ENCODE results near the gene LCTL.
A peak's percentile ranks its signal among the peaks of the same experiment; 100 is the strongest.
"Not testable (repeated sequence)": the region's sequence is repeated elsewhere in the genome, so short reads cannot be mapped to it uniquely, and the experiment has no call there.

LCTL gene

GRCh38 chr15:66595332-66595731, 29.5 kb upstream of the LCTL start:
- H3K9me3 Mint-ChIP-seq: no peaks in the 10 kb centered on the region
- no peak for ATAC-seq
- H3K36me3 Mint-ChIP-seq: no peaks in the 10 kb centered on the region
- DNase-seq (ENCODE audit: low spot score in 2 of 2): no peak
- no peak overlapping the region for H3K4me3 Mint-ChIP-seq
- H3K27ac Mint-ChIP-seq: no peak overlapping the region
- H3K4me1 Mint-ChIP-seq: peaks cover 7% of the 10 kb centered on the region

DNA sequence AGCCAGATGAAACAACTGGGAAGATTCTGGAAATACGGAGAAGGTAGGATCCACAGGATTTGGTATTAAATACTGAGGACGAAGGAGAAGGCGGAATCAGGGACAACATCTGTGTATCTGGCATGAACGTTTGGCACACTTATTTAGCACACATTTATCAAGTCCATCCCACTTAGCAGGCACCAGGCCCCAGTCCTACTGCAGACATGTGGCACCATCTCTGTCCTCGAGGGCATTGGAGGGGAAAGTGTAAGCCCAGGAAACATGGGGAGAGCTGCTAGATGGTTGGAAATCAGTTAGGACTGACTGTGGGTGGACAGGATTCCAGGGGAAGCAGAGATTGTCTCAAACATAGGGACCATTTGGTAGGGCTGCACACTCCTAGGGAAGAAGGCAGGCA, 29.0 kb upstream of the LCTL start:
- no peaks in the 10 kb centered on the region for H3K9me3 Mint-ChIP-seq
- peaks cover 7% of the 10 kb centered on the region for H3K4me1 Mint-ChIP-seq
- no peaks in the 10 kb centered on the region for H3K36me3 Mint-ChIP-seq
- DNase-seq (ENCODE audit: low spot score in 2 of 2) (no peak), ATAC-seq (no peak)
- no peak overlapping the region for H3K4me3 Mint-ChIP-seq
- no peak overlapping the region for H3K27ac Mint-ChIP-seq

DNA sequence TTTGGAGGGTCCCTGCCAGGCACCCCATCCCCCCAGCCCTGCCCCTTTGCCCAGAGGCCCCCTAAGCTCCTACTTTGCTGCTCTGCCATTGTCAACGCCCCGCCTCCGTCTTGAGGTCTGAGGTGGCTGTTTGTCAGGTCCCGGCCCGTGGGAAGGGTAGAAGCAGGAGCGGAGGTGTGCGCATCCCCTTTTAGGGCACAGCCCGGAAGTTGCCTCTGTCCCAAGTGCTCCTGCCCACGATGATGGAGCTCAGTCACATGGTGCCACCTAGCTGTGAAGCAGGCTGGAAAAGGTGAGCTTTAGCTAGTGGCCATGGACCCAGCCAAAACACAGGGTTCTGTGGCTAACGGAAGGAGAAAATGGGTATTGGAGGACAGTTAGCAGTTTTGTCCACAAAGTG, 28.5 kb upstream of the LCTL start:
- DNase-seq (ENCODE audit: low spot score in 2 of 2): no peak
- no peak overlapping the region for H3K27ac Mint-ChIP-seq
- H3K36me3 Mint-ChIP-seq: no peaks in the 10 kb centered on the region
- no peaks in the 10 kb centered on the region for H3K9me3 Mint-ChIP-seq
- H3K4me1 Mint-ChIP-seq: peaks cover 7% of the 10 kb centered on the region
- H3K4me3 Mint-ChIP-seq: no peak overlapping the region
- no peak for ATAC-seq

DNA sequence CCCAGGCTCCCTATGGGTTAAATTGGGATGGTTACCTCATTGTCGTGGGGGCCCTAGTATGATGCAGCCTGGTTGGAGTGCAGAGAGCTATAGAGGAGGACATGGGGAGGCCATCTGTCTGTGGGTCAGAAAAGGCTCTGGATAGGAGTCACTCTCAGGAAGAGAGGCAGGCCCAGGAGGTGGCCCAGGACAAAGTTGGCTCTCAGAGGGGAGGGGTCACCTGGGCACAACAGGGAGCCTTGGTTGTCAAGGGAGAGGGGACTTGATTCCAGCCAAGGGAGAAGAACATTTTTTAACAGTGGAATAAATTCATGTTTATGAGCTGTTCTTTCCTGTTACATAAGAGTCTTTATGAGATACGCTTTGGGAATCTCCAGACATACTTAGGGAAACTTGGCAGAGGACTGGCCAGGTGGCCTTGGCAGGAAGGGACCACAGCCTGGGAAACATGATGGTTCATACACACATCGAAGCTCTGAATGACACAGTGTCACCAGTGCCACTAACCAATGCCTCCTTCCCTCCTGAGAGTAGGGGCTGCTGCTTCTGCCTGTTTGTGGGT, 27.5 kb upstream of the LCTL start:
- DNase-seq (ENCODE audit: low spot score in 2 of 2): no peak
- ATAC-seq: no peak
- H3K9me3 Mint-ChIP-seq: no peaks in the 10 kb centered on the region
- peaks cover 4% of the 10 kb centered on the region for H3K4me1 Mint-ChIP-seq
- no peak overlapping the region for H3K4me3 Mint-ChIP-seq
- no peaks in the 10 kb centered on the region for H3K36me3 Mint-ChIP-seq
- H3K27ac Mint-ChIP-seq: no peak overlapping the region

DNA sequence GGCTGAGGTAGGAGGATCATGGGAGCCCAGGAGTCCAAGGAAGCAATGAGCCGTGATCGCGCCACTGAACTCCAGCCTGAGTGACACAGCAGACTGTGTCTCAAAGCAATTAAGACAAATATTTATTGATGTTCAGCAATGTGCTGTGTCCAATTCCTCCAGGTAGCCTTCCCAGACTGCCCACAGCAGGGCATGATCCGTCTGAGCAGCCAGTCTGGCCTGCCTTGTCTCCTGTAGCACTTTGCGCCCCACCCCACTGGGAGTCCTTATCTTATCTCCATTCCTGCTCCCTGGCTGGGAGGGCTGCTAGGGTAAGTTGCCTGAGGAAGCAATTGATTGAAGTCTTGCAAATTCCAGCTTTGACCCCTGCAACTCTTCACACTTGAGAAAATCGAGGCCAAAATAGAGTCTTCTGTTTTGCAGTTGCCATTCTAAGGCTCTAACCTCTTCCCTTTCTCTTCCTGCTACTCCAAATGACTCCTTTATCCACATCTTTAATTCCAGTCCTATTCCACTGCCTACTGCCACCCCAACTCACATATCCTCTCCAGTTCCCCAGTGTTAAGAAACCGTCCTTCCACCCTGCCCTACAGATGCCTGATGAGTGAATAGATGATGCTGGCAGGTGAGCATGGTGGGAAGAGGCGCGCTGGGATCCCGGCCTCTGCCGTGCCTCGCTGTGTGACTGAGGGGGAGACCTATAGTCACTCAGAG, 26.9 kb upstream of the LCTL start:
- Mint-ChIP-seq H3K36me3 (no peaks in the 10 kb centered on the region), H3K4me1 (no peaks in the 10 kb centered on the region), H3K4me3 (no peak overlapping the region), H3K9me3 (no peaks in the 10 kb centered on the region), H3K27ac (no peak overlapping the region)
- ATAC-seq (no peak), DNase-seq (ENCODE audit: low spot score in 2 of 2) (no peak)

DNA sequence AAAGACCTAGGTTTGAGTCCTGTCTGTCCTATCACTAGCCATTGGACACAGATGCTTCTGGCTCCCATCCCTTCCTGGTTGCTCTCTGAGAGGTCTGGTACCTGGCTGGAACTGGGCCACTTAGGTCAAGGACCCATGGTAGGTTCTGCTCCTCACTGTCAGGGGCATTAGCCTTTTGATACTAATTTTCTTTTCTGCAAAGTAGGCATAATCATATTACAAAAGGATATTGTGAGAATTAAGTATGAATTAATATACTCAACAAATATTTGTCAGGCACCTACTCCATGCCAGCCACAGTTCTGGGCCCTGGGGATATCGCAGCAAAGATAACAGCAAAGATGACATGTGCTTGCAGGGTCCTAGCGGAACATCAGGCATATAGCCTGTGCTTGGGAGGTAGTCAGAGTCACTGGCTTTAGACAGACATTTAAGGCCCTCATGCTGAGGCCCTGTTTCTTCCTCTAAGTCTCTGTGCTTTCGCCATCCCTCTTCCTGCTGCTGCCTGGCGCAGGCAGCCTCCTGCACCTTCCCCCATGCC, 25.6 kb upstream of the LCTL start:
- no peak for DNase-seq (ENCODE audit: low spot score in 2 of 2)
- H3K9me3 Mint-ChIP-seq: no peaks in the 10 kb centered on the region
- no peaks in the 10 kb centered on the region for H3K36me3 Mint-ChIP-seq
- no peak overlapping the region for H3K27ac Mint-ChIP-seq
- peak; percentile 21 for ATAC-seq
- H3K4me3 Mint-ChIP-seq: no peak overlapping the region
- H3K4me1 Mint-ChIP-seq: no peaks in the 10 kb centered on the region

- DNase-seq (ENCODE audit: low spot score in 2 of 2) (no peak), ATAC-seq (no peak)
- Mint-ChIP-seq H3K27ac (no peak overlapping the region), H3K4me1 (no peaks in the 10 kb centered on the region), H3K9me3 (no peaks in the 10 kb centered on the region), H3K4me3 (no peak overlapping the region), H3K36me3 (no peaks in the 10 kb centered on the region)
Measured at GRCh38 chr15:66590435-66590834, 24.6 kb upstream of the LCTL start.

- H3K36me3 Mint-ChIP-seq; H3K27ac Mint-ChIP-seq; H3K9me3 Mint-ChIP-seq; H3K4me1 Mint-ChIP-seq; H3K4me3 Mint-ChIP-seq; ATAC-seq; DNase-seq (ENCODE audit: low spot score in 2 of 2): not testable (repeated sequence)
Measured at GRCh38 chr15:66589429-66589828, 23.6 kb upstream of the LCTL start.

DNA sequence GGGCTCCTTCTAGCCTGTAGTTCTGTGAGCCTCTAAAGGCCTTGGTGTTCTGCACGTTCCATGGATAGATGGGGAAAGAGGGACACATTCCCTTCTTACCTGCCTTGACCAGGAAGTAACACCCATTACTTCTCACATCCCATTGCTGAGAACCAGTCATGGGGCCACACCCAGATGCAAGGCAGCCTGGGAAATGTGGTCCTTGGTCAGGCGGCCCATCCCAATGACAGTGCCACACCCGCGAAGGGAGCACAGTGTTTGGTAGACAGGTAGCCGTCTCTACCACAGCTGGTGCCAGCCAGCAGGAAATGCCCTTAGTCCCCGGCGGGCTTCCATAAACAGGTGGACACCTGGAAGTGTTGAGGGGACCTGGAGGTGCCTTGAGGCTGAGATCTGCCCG, 23.2 kb upstream of the LCTL start:
- Mint-ChIP-seq H3K4me3 (no peak overlapping the region), H3K4me1 (no peaks in the 10 kb centered on the region), H3K27ac (no peak overlapping the region), H3K36me3 (no peaks in the 10 kb centered on the region), H3K9me3 (no peaks in the 10 kb centered on the region)
- ATAC-seq (no peak), DNase-seq (ENCODE audit: low spot score in 2 of 2) (no peak)

GRCh38 chr15:66588537-66588936, 22.7 kb upstream of the LCTL start:
- Mint-ChIP-seq H3K4me1 (no peaks in the 10 kb centered on the region), H3K36me3 (no peaks in the 10 kb centered on the region), H3K9me3 (no peaks in the 10 kb centered on the region), H3K4me3 (no peak overlapping the region), H3K27ac (no peak overlapping the region)
- ATAC-seq (no peak), DNase-seq (ENCODE audit: low spot score in 2 of 2) (no peak)

GRCh38 chr15:66587749-66588148, 22.0 kb upstream of the LCTL start:
- no peak for ATAC-seq
- no peak overlapping the region for H3K4me3 Mint-ChIP-seq
- no peak for DNase-seq (ENCODE audit: low spot score in 2 of 2)
- no peaks in the 10 kb centered on the region for H3K4me1 Mint-ChIP-seq
- no peak overlapping the region for H3K27ac Mint-ChIP-seq
- no peaks in the 10 kb centered on the region for H3K36me3 Mint-ChIP-seq
- no peaks in the 10 kb centered on the region for H3K9me3 Mint-ChIP-seq

DNA sequence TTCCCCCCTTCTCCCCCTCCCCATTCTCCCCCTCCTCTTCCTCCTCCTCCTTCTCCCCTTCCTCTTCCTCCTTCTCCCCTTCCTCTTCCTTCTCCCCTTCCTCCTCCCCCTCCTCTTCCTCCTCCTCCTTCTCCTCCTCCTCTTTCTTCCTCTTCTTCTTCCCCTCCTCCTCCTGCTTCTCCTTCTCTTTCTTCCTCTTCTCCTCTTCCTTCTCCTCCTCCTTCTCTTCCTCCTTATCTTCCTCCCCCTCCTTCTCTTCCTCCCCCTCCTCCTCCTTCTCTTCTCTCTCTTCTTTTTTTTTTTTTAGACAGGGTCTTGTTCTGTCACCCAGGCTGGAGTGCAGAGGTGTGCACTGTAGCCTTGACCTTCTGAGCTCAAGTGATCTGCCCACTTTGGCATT, 21.2 kb upstream of the LCTL start:
- Mint-ChIP-seq H3K27ac (no peak overlapping the region), H3K4me3 (no peak overlapping the region)
- no peak for ATAC-seq

DNA sequence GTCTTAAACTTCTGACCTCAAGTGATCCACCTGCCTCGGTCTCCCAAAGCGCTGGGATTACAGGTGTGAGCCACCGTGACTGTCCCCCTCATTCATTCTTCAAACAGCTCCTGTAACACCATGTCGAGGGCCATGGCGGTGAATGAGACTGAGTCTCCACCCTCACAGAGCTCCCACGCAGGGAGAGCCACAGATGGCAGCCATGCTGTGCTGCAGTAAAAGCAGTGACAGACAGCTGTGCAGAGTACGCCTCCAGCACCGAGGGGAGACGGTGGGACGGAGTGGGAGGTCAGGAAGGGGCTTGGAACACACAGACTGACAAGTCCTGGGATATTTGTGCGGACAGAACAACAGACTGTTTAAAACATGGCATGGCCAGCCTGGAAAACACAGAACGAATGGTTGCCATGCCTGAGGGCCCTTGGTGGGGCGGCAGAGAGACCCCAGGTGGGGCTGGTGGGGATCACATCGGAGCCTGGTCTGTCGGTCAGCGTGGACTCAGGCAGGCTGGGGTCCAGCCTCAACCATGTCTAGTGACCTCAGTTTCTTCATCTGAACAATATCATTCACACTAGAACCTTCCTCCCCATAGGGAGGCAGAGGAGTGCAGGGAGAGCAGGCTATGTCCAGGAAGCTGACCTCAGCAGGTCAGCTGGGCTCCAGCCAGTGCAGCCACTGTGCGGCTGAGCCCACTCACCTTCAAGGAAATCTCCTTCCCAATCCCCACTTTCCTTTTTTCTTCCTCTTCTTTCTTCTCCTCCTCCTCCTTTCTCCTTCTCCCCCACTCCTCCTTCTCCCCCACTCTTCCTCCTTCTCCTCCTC, 20.6 kb upstream of the LCTL start:
- DNase-seq (ENCODE audit: low spot score in 2 of 2): no peak
- no peaks in the 10 kb centered on the region for H3K4me1 Mint-ChIP-seq
- H3K36me3 Mint-ChIP-seq: no peaks in the 10 kb centered on the region
- no peak for ATAC-seq
- H3K4me3 Mint-ChIP-seq: no peak overlapping the region
- no peak overlapping the region for H3K27ac Mint-ChIP-seq
- no peaks in the 10 kb centered on the region for H3K9me3 Mint-ChIP-seq

More for the DNA sequence above, 21.2 kb upstream of the LCTL start:
- H3K4me1 Mint-ChIP-seq: no peaks in the 10 kb centered on the region
- H3K9me3 Mint-ChIP-seq: no peaks in the 10 kb centered on the region
- DNase-seq (ENCODE audit: low spot score in 2 of 2): no peak
- H3K36me3 Mint-ChIP-seq: no peaks in the 10 kb centered on the region

DNA sequence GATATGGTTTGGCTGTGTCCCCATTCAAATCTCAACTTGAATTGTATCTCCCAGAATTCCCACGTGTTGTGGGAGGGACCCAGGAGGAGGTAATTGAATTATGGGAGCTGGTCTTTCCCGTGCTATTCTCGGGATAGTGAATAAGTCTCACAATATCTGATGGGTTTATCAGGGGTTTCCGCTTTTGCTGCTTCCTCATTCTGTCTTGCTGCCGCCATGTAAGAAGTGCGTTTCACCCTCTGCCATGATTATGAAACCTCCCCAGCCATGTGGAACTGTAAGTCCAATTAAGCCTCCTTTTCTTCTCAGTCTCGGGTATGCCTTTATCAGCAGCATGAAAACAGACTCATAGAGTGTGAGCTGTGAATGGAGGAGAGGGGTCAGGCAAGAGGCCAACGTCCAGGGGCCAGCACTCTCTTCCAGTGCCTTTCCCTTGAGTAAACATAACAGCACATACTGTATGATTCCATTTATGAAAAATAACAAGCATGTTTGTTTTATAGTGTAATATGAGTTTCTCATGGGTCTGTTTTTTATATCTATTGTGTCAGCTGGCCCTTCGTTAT, 16.3 kb upstream of the LCTL start:
- Mint-ChIP-seq H3K4me1 (no peaks in the 10 kb centered on the region), H3K27ac (no peak overlapping the region), H3K9me3 (no peaks in the 10 kb centered on the region), H3K36me3 (no peaks in the 10 kb centered on the region), H3K4me3 (no peak overlapping the region)
- no peak for DNase-seq (ENCODE audit: low spot score in 2 of 2)
- no peak for ATAC-seq

GRCh38 chr15:66580643-66581042, 14.8 kb upstream of the LCTL start:
- no peak overlapping the region for H3K4me3 Mint-ChIP-seq
- H3K36me3 Mint-ChIP-seq: no peaks in the 10 kb centered on the region
- no peaks in the 10 kb centered on the region for H3K4me1 Mint-ChIP-seq
- no peak for ATAC-seq
- DNase-seq (ENCODE audit: low spot score in 2 of 2): no peak
- peak overlapping the region; percentile 26 for H3K27ac Mint-ChIP-seq
- no peaks in the 10 kb centered on the region for H3K9me3 Mint-ChIP-seq

All from stimulated activated effector memory CD8-positive, alpha-beta T cell treated with anti-CD3 and anti-CD28 coated beads, Interleukin-12 subunit alpha, Interleukin-12 subunit beta, amount 100 ng/mL, for 72 hours (primary cell).